ENCODE measurements around the gene RALGAPA2. TPM values are rescaled to one million over a fixed set of nuclear protein-coding genes. Genes with fewer than 3 reads are reported as not detected.

The RALGAPA2 gene
- total RNA-seq, 6 experiments from 2014 or later = 2.4 to 3.7 (median 3.2) TPM

DNA sequence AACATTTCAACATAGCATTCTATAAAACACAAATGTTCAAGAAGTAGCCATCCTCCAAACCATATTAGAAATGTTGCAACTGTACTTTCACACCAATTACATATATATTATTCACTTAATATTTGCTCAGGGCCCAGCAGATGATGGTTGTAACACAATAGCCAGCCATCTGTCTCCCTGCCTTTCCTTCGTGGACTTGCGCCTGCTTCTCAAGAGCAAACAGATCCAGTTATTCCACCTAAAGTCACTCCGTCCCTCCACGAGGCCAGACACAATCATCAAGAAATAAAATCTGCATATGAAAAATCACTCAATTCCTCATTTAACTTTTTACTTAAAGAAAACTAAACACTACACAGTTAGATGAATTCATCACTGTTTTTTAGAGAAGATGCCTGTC is 160.4 kb downstream of the RALGAPA2 start:
- H3K4me3 Mint-ChIP-seq = no peak overlapping the region
- peaks cover 22% of the 10 kb centered on the region for H3K4me1 Mint-ChIP-seq (ENCODE audit: low read depth)
- TF ChIP-seq, protein P1, sequence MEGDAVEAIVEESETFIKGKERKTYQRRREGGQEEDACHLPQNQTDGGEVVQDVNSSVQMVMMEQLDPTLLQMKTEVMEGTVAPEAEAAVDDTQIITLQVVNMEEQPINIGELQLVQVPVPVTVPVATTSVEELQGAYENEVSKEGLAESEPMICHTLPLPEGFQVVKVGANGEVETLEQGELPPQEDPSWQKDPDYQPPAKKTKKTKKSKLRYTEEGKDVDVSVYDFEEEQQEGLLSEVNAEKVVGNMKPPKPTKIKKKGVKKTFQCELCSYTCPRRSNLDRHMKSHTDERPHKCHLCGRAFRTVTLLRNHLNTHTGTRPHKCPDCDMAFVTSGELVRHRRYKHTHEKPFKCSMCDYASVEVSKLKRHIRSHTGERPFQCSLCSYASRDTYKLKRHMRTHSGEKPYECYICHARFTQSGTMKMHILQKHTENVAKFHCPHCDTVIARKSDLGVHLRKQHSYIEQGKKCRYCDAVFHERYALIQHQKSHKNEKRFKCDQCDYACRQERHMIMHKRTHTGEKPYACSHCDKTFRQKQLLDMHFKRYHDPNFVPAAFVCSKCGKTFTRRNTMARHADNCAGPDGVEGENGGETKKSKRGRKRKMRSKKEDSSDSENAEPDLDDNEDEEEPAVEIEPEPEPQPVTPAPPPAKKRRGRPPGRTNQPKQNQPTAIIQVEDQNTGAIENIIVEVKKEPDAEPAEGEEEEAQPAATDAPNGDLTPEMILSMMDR (IDR thresholded peaks at IDR 0.05) = no peak
- peaks cover 4% of the 10 kb centered on the region; the same call in 1 of the 2 replicates for H3K27me3 Mint-ChIP-seq (ENCODE audit: insufficient read depth)
- no peak for DNase-seq
- no peaks in the 10 kb centered on the region for H3K36me3 Mint-ChIP-seq (ENCODE audit: low read depth)
- no peak overlapping the region for H3K27ac Mint-ChIP-seq
- H3K9me3 Mint-ChIP-seq = no peaks in the 10 kb centered on the region

DNA sequence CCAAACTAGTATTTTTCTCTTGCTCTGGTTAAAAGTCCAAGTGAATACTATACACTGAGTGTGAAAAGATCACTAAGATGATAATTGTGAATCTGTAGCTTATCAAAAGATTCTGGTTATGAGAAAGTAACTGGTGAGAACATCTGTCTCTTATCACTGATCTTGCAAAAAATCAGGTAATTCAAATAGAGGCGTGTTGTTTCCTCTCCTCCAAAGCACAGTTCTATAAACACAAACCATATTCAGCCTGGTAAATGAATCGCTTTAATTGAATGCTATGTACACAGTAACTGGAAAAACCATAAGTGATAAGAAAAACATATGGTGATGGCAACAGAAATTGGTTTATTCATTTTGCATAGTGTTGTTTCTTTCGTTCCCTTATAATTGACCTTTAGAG is 161.0 kb downstream of the RALGAPA2 start:
- Mint-ChIP-seq H3K4me3 (no peak overlapping the region), H3K9me3 (no peaks in the 10 kb centered on the region), H3K36me3 (ENCODE audit: low read depth) (no peaks in the 10 kb centered on the region), H3K4me1 (ENCODE audit: low read depth) (peaks cover 22% of the 10 kb centered on the region), H3K27me3 (ENCODE audit: insufficient read depth) (no peaks in the 10 kb centered on the region), H3K27ac (no peak overlapping the region)
- DNase-seq = no peak
- TF ChIP-seq, protein P1 (IDR thresholded peaks at IDR 0.05) = no peak

DNA sequence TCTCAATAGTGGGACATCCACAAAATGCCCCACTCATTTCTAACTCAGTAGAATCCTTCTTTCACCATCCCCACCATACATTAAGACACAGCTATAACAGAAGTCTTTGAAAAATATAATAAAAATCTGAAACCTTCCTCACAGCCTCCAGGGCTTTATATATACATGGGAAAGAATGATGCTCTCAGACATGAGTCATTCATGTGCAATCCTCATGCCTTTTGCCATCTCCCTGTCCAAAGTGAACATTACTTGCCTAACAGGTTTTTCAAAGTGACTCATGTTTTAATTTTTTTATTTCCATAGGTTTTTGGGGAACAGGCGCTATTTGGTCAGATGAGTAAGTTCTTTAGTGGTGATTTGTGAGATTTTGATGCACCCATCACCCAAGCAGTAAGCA is 162.7 kb downstream of the RALGAPA2 start:
- Mint-ChIP-seq H3K9me3 (no peaks in the 10 kb centered on the region), H3K27ac (peak overlapping the region; percentile 60), H3K36me3 (ENCODE audit: low read depth) (no peaks in the 10 kb centered on the region), H3K27me3 (ENCODE audit: insufficient read depth) (no peaks in the 10 kb centered on the region), H3K4me1 (ENCODE audit: low read depth) (peaks cover 22% of the 10 kb centered on the region), H3K4me3 (no peak overlapping the region)
- DNase-seq = peak; percentile 86
- TF ChIP-seq, protein P1 (IDR thresholded peaks at IDR 0.05) = no peak

DNA sequence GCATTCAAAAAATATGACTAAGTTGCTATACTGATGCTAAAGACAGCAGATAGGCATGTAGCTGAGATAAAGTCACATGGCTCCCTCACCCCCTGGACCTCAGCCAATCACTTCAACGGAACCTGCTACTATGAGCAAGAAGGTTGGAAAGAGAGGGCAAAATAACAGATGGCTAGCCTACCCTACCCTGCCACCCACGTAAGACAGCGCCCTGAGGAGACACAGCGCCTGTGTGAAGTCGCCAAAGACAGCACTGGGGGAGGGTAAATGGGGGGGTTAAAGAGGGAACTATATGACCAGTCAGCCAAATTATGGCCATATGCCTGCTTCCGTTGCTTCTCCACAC is 163.2 kb downstream of the RALGAPA2 start:
- peaks cover 22% of the 10 kb centered on the region for H3K4me1 Mint-ChIP-seq (ENCODE audit: low read depth)

DNA sequence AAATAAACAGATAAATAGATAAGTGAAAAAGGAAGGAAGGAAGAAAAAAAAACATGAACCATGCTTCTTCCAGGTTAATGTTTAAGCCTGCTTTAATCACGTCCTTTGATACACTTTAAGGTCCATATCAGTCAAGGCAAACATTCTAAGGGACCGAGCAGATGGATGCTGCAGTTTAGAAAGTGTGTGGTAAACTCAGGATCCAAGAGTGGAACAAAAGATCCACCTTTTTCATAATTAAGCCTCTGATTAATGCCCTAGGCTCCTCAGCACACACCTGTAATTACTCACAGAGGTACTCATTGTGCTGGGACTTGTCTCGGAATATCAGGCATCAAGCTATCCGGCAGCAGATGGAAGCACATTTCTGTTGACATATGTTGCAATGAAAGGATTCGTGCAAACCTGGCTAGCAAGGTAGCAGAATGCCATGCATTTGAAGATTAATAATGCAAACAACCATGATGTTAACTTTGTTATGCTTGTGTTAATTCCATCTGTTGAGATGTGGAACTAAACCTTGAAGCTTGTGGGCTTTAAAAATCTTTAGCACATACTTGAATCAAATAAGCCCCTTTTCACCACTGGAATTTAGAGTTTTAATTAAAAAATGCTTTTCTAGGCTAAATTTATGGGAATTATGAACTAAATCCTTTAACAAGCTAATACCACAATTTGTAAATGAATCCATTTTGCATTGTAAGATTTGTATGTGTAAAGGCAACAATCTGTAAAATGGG is 163.7 kb downstream of the RALGAPA2 start:
- Mint-ChIP-seq H3K36me3 (ENCODE audit: low read depth) (no peaks in the 10 kb centered on the region), H3K27me3 (ENCODE audit: insufficient read depth) (no peaks in the 10 kb centered on the region), H3K4me1 (ENCODE audit: low read depth) (peaks cover 22% of the 10 kb centered on the region), H3K4me3 (no peak overlapping the region), H3K27ac (no peak overlapping the region; the same call in 1 of the 2 replicates), H3K9me3 (no peaks in the 10 kb centered on the region)
- DNase-seq = no peak
- TF ChIP-seq, protein P1 (IDR thresholded peaks at IDR 0.05) = no peak

More for the DNA sequence above, 163.2 kb downstream of the RALGAPA2 start:
- Mint-ChIP-seq H3K4me3 (no peak overlapping the region), H3K9me3 (no peaks in the 10 kb centered on the region), H3K36me3 (ENCODE audit: low read depth) (no peaks in the 10 kb centered on the region), H3K27me3 (ENCODE audit: insufficient read depth) (no peaks in the 10 kb centered on the region), H3K27ac (peak overlapping the region; percentile 60; the same call in 1 of the 2 replicates)
- TF ChIP-seq, protein P1 (IDR thresholded peaks at IDR 0.05) = no peak
- DNase-seq = no peak
